SH-SY5Y (cell line): ENCODE results near the gene L3MBTL3.

Experiments used
- GATA2 ChIP-seq: IDR thresholded peaks from 2 replicates; pipeline ENCODE4 v1.6.1; 2011; ENCODE audit warnings: mild to moderate bottlenecking, low read depth, low read length
- GATA3 ChIP-seq: IDR thresholded peaks from 2 replicates; pipeline ENCODE4 v1.6.1; 2011; ENCODE audit warnings: low read depth, mild to moderate bottlenecking, low read length, moderate library complexity

The L3MBTL3 gene

GRCh38 chr6:130018292-130018743 lies at the start of gene L3MBTL3:
Gene L3MBTL3, plus strand, starts transcription at chr6:130018581. Its CDS starts 24,119 bp downstream, at chr6:130042700.
- TF ChIP-seq GATA2, result no peak

- TF ChIP-seq GATA3, result no peak
- TF ChIP-seq GATA2, result no peak
Observed at GRCh38 chr6:129969064-129969463, 49.3 kb upstream of the L3MBTL3 start.

DNA sequence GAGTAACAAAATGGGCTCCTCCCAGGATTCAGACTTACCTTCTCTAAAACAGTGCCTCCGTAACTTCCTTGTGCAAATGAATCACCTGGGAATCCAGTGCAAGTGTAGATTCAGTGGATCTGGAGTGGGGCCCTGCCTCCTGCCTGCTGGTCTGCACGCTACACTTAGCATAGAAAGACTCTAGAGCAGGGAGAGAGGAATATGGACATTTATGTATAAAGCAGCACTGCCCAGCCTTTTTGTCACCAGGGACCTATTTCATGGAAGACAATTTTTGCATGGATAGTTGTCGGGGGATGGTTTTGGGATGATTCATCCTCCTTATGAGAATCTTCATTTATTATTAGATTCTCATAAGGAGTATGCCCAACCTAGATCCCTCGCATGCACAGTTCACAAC lies 42.3 kb upstream of the L3MBTL3 start:
- no peak for TF ChIP-seq GATA2
- no peak for TF ChIP-seq GATA3

- no peak for TF ChIP-seq GATA3
- no peak for TF ChIP-seq GATA2
Observed at GRCh38 chr6:129978148-129978916, 40.0 kb upstream of the L3MBTL3 start.

GRCh38 chr6:129980821-129981220 lies 37.6 kb upstream of the L3MBTL3 start:
- TF ChIP-seq GATA2, result no peak
- TF ChIP-seq GATA3, result no peak

- no peak for TF ChIP-seq GATA3
- no peak for TF ChIP-seq GATA2
Observed at GRCh38 chr6:129981598-129981997, 36.8 kb upstream of the L3MBTL3 start.

- no peak for TF ChIP-seq GATA2
- TF ChIP-seq GATA3, result no peak
Observed at GRCh38 chr6:129989396-129989795, 29.0 kb upstream of the L3MBTL3 start.

DNA sequence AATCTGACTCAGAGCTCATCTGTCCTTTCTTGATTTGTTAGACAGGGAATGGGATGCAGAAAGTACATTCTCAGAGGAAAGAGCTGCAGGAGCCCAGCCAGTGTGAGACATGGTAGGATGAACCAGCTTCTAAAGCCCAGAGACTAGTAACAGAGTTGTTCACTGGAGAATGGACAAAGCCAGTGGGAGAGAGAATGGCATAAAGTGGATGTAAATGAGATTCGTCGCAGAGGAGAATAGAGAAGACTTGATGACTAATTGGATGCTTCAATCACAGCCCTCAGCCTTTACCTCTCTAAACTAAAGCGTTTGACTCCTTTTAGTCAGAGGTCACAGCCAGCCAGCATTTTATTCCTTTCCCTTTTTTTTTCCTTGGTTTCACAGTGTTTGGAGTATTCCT lies 25.5 kb upstream of the L3MBTL3 start:
- TF ChIP-seq GATA2, result no peak
- no peak for TF ChIP-seq GATA3

- TF ChIP-seq GATA3 (no peak), GATA2 (no peak)
Observed at GRCh38 chr6:129994410-129994809, 24.0 kb upstream of the L3MBTL3 start.

DNA sequence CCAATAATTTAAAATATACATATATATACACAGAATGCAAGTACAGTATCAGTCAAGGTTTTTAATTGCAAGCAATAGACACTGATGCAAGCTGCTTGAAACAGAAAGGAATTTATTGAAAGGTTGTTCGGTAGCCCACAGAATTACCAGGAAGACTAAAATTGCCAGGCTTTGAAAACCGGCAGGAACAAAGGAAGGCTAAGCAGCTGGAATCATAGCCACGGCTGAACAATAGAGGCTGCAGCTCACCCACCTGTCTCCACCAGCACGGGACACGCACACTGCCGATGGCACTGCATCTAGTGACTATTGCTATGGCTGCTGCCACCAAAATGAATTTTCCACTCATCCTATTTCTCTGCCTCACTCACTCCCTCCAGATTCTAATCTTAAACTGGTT lies 22.0 kb upstream of the L3MBTL3 start:
- TF ChIP-seq GATA3, result no peak
- no peak for TF ChIP-seq GATA2

DNA sequence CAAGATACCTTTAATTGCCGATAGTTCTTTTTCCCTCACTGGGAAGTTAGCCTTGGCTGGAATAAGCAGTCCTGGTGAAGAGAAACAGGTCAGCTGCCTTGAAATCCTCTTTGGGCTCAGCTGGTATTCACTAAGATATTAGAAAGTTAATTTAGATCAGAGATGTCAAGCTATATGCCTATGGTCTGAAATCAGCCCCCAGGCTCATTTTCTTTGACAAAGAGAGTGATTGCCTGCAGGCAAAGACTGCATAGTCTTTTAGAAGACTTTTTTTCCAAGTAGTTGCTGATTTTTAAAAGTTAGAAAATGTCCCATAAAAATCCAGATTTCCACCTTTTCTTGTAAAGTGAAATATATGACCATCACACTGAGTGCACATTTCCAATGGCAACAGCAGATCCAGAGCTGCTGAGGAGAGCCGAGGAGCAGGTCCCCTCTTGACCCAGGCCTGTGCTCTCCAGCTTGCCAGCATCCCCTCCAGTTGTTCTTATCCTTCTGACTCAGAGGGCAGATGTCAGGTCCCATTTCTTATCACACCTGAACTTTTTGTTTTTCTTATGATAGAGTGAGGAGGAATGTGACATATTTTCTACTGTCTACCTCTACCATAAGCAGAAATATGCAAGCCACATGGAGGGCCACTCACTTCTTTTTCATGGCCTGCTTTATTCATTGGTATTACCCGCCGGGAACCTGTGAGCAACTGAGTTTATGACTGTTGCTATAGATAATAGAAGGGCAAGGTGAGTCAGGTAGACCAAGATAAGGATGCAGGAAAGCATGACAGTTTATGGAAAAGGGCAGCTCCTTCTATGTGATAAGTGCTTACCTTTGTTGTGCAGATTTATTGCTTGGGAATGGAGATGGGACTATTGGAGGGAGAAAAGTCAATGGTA lies 17.6 kb upstream of the L3MBTL3 start:
- no peak for TF ChIP-seq GATA3
- TF ChIP-seq GATA2, result no peak

GRCh38 chr6:130008236-130008873 lies 10.0 kb upstream of the L3MBTL3 start:
- TF ChIP-seq GATA2, result no peak
- no peak for TF ChIP-seq GATA3

DNA sequence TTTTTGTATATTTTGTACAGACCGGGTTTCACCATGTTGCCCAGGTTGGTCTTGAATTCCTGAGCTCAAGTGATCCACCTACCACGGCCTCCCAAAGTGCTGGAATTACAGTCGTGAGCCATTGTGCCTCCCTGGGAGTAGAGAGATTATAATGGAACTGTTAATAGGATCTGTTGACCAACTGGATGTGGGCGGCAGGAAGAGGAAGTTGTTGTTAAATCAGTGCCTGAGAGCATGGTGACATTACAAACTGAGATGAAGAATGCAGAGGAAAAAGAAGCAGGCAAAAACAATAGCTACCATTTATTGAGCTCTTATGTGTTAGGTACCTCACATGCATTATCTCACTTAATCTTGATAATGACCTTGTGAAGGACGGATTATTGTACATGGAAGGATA lies 9.2 kb upstream of the L3MBTL3 start:
- TF ChIP-seq GATA2 (no peak), GATA3 (no peak)

DNA sequence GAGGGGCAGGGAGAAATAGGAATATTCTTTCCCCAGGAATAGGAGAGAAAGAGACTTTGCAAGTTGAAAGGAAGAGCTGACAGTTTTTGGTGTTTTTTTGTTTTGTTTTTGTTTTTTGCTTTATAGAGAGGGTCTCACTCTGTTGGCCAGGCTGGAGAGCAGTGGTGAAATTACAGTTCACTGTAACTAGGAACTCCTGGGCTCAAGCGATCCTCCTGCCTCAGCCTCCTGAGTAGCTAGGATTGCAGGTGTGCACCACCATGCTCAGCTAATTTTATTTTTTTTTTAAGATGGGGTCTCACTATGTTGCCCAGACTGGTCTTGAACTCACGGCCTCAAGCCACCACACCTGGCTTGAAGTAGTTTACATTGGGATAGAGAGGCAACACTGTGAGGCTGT lies 8.0 kb upstream of the L3MBTL3 start:
- no peak for TF ChIP-seq GATA2
- TF ChIP-seq GATA3, result no peak

DNA sequence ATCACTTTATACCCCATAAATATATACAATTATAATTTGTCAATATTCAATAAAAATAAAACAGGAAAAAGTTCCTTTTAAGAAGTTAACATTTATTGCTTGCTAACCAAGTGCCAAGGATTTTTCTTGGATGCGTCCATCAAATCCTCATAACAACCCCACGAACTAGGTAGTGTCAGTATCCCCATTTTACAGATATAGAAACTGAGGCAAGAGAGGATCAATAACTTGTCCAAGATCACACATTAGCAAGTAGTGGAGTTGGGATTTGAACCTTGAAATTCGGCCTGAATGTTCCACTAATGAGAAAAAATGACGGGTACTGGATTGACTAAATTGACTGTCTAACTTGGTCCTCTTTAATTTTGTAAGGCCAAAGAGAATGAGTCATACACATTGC lies 5.7 kb upstream of the L3MBTL3 start:
- TF ChIP-seq GATA2, result no peak
- TF ChIP-seq GATA3, result no peak
